H9 (cell line): ENCODE measurements around the gene EFHD2. TPM values are rescaled to one million over a fixed set of nuclear protein-coding genes. Genes with fewer than 3 reads are reported as not detected.

Source experiments
- DNase-seq: peaks from one replicate; pipeline ENCODE4 v3.0.0-alpha.2; 2017
- H2AFZ ChIP-seq: one replicate; pipeline ENCODE4 v1.6.1; 2013; ENCODE audit warnings: mild to moderate bottlenecking, low read length, control low read depth, moderate library complexity
- H2AK5ac ChIP-seq: 2 replicates; pipeline ENCODE4 v1.6.1; 2013; ENCODE audit warnings: low read length, control low read depth, mixed read lengths; ENCODE audit not compliant: insufficient read length
- H2BK120ac ChIP-seq: one replicate; pipeline ENCODE4 v1.6.1; 2013; ENCODE audit warnings: low read depth, mild to moderate bottlenecking, low read length, control low read depth, inconsistent platforms; ENCODE audit not compliant: poor library complexity, severe bottlenecking
- H2BK12ac ChIP-seq: 2 replicates; pipeline ENCODE4 v1.6.1; 2013; ENCODE audit warnings: low read length, control low read depth, mixed read lengths, low read depth; ENCODE audit not compliant: insufficient read length
- H2BK15ac ChIP-seq: 2 replicates; pipeline ENCODE4 v1.6.1; 2013; ENCODE audit warnings: low read depth, low read length, control low read depth
- H2BK20ac ChIP-seq: one replicate; pipeline ENCODE4 v1.6.1; 2013; ENCODE audit warnings: low read depth, mild to moderate bottlenecking, low read length, control low read depth, inconsistent platforms; ENCODE audit not compliant: poor library complexity, severe bottlenecking
- H2BK5ac ChIP-seq: 2 replicates; pipeline ENCODE4 v1.6.1; 2013; ENCODE audit warnings: low read length, control low read depth, mixed read lengths; ENCODE audit not compliant: insufficient read length
- H3K14ac ChIP-seq: 2 replicates; pipeline ENCODE4 v1.6.1; 2013; ENCODE audit warnings: low read length, control low read depth; ENCODE audit not compliant: insufficient read depth
- H3K18ac ChIP-seq: 2 replicates; pipeline ENCODE4 v1.6.1; 2013; ENCODE audit warnings: low read depth, mild to moderate bottlenecking, mixed read lengths, low read length, control low read depth; ENCODE audit not compliant: insufficient read length
- H3K23ac ChIP-seq: 2 replicates; pipeline ENCODE4 v1.6.1; 2013; ENCODE audit warnings: low read length, control low read depth, mixed read lengths, low read depth; ENCODE audit not compliant: insufficient read length
- H3K23me2 ChIP-seq: 2 replicates; pipeline ENCODE4 v1.6.1; 2013; ENCODE audit warnings: low read depth, mild to moderate bottlenecking, mixed read lengths, low read length, control low read depth; ENCODE audit not compliant: insufficient read length, poor library complexity, severe bottlenecking
- H3K27ac ChIP-seq: 2 replicates; pipeline ENCODE4 v1.5.1; 2013; ENCODE audit warnings: low read length, control low read depth, mixed read lengths, low read depth; ENCODE audit not compliant: insufficient read length
- H3K27me3 ChIP-seq: 2 replicates; pipeline ENCODE4 v1.6.1; 2013; ENCODE audit warnings: low read length, control low read depth, inconsistent platforms; ENCODE audit not compliant: insufficient read depth
- H3K4ac ChIP-seq: 2 replicates; pipeline ENCODE4 v1.6.1; 2013; ENCODE audit warnings: low read depth, mild to moderate bottlenecking, control low read depth, inconsistent platforms, low read length, moderate library complexity
- H3K4me1 ChIP-seq: 2 replicates; pipeline ENCODE4 v1.6.1; 2013; ENCODE audit warnings: low read length, control low read depth, inconsistent platforms; ENCODE audit not compliant: insufficient read depth
- H3K4me2 ChIP-seq: 2 replicates; pipeline ENCODE4 v1.6.1; 2013; ENCODE audit warnings: low read length, control low read depth, mixed read lengths; ENCODE audit not compliant: insufficient read length, insufficient read depth
- H3K56ac ChIP-seq: 2 replicates; pipeline ENCODE4 v1.6.1; 2013; ENCODE audit warnings: low read depth, mild to moderate bottlenecking, mixed read lengths, low read length, control low read depth; ENCODE audit not compliant: insufficient read length
- H3K79me1 ChIP-seq: 2 replicates; pipeline ENCODE4 v1.6.1; 2013; ENCODE audit warnings: low read depth, mild to moderate bottlenecking, moderate library complexity, low read length, control low read depth, inconsistent platforms; ENCODE audit not compliant: insufficient read depth, poor library complexity, severe bottlenecking
- H3K79me2 ChIP-seq: 2 replicates; pipeline ENCODE4 v1.6.1; 2013; ENCODE audit warnings: low read length, control low read depth, inconsistent platforms; ENCODE audit not compliant: insufficient read depth
- H3K9ac ChIP-seq: 2 replicates; pipeline ENCODE4 v1.6.1; 2013; ENCODE audit warnings: low read length, control low read depth, mixed read lengths; ENCODE audit not compliant: insufficient read length; ENCODE audit errors: extremely low read depth
- H3K9me3 ChIP-seq: one replicate; pipeline ENCODE4 v1.6.1; 2013; ENCODE audit warnings: low read depth, low read length, inconsistent platforms; ENCODE audit not compliant: control insufficient read depth
- H3T11ph ChIP-seq: one replicate; pipeline ENCODE4 v1.6.1; 2013; ENCODE audit warnings: mild to moderate bottlenecking, low read length, control low read depth, inconsistent platforms
- H4K20me1 ChIP-seq: one replicate; pipeline ENCODE4 v1.6.1; 2013; ENCODE audit not compliant: control insufficient read depth, insufficient read length, insufficient read depth
- H4K5ac ChIP-seq: 2 replicates; pipeline ENCODE4 v1.6.1; 2013; ENCODE audit warnings: low read depth, mild to moderate bottlenecking, mixed read lengths, low read length, control low read depth; ENCODE audit not compliant: insufficient read length
- H4K8ac ChIP-seq: replicated peaks from 2 replicates; pipeline ENCODE4 v1.6.1; 2013; ENCODE audit warnings: low read length, control low read depth, mixed read lengths, low read depth; ENCODE audit not compliant: insufficient read length
- H4K91ac ChIP-seq: 2 replicates; pipeline ENCODE4 v1.6.1; 2013; ENCODE audit warnings: low read depth, mild to moderate bottlenecking, moderate library complexity, mixed read lengths, low read length, control low read depth; ENCODE audit not compliant: insufficient read length
- H3K27ac Mint-ChIP-seq, 3 experiments: 2 replicates in 2 of 3; 3 replicates in 1 of 3; pipeline ENCODE4 v1.8.0; 2020 to 2021; ENCODE audit warnings: mixed read lengths in 3 of 3, mild to moderate bottlenecking in 1 of 3, moderate library complexity in 1 of 3
- H3K27me3 Mint-ChIP-seq: 2 replicates; pipeline ENCODE4 v1.8.0; 2021; ENCODE audit warnings: low read depth, mild to moderate bottlenecking, moderate library complexity, mixed read lengths
- H3K36me3 Mint-ChIP-seq, 3 experiments: 2 replicates in 2 of 3; 3 replicates in 1 of 3; pipeline ENCODE4 v1.8.0; 2020 to 2021; ENCODE audit warnings: low read depth in 3 of 3, mixed read lengths in 3 of 3; ENCODE audit not compliant: insufficient read depth in 1 of 3
- H3K4me1 Mint-ChIP-seq, 2 experiments: 2 replicates each; pipeline ENCODE4 v1.8.0; 2020; ENCODE audit warnings: mixed read lengths in 2 of 2
- H3K4me3 Mint-ChIP-seq, 2 experiments: 2 replicates in 1 of 2; 3 replicates in 1 of 2; pipeline ENCODE4 v1.8.0; 2020 to 2021; ENCODE audit warnings: mild to moderate bottlenecking in 2 of 2, mixed read lengths in 2 of 2, moderate library complexity in 1 of 2
- H3K9me3 Mint-ChIP-seq, 2 experiments: 2 replicates in 1 of 2; 3 replicates in 1 of 2; pipeline ENCODE4 v1.8.0; 2020; ENCODE audit warnings: mild to moderate bottlenecking in 2 of 2, mixed read lengths in 2 of 2, moderate library complexity in 1 of 2
- WGBS: extraction: QIAGEN DNeasy Blood & Tissue Kit; methylation state at CpG from one replicate; pipeline ENCODE4 v1.1.7; 2013; ENCODE audit warnings: missing lambda C conversion rate, low lambda C conversion rate, mixed read lengths; ENCODE audit not compliant: insufficient read length; ENCODE audit errors: extremely low coverage; 5-methylcytosine and 5-hydroxymethylcytosine counted together
- total RNA-seq: library from RNA; stranded (reverse); gene quantifications from 2 replicates; pipeline ENCODE4 v1.2.1, GENCODE V29; 2021
- TF ChIP-seq, protein P1 (sequence below): fragments of 200-600 bp; sonication (generic); conservative IDR thresholded peaks from 3 replicates; pipeline ENCODE4 v1.8.0; 2021; ENCODE audit warnings: antibody characterized with exemption, mild to moderate bottlenecking

Gene EFHD2
- total RNA-seq, 1 experiment from 2014 or later: 16.5 TPM

DNA sequence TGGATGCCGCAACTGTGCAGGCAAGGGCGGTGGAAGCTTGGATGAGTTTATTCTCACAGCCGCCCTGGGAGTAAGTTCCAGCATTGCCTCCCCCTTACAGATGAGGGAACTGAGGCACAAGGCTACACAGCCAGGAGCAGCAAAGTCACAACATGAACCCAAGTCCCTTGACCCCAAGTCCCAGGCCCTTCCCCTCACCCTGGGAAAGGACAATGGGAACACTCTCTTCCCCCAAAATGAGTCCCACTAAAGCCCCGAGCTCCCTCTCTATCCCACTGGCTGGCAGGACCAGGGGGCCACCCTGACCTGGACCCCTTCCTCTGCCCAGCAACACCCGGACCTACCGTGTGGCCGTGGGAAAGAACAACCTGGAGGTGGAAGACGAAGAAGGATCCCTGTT, 32.4 kb downstream of the EFHD2 start:
- Histone ChIP-seq H3K79me1 (no peaks in the 10 kb centered on the region), H2BK12ac (no peak overlapping the region), H2AFZ (no peak overlapping the region), H3K9ac (no peak overlapping the region), H3K79me2 (no peaks in the 10 kb centered on the region), H3K4me2 (no peak overlapping the region), H4K91ac (no peak overlapping the region), H3K27ac (no peak overlapping the region), H2BK15ac (no peak overlapping the region), H3K4me1 (no peaks in the 10 kb centered on the region), H3K56ac (no peak overlapping the region), H3K18ac (no peak overlapping the region), H4K8ac (no peak overlapping the region), H2AK5ac (no peak overlapping the region), H2BK120ac (no peak overlapping the region), H2BK5ac (no peak overlapping the region), H4K5ac (no peak overlapping the region), H3K23me2 (no peaks in the 10 kb centered on the region), H3K14ac (no peak overlapping the region; the same call in 1 of the 2 replicates), H4K20me1 (no peaks in the 10 kb centered on the region), H3K4ac (no peak overlapping the region), H2BK20ac (no peak overlapping the region), H3K9me3 (no peaks in the 10 kb centered on the region), H3K27me3 (no peaks in the 10 kb centered on the region), H3K23ac (no peak overlapping the region), H3T11ph (no peak overlapping the region)
- Mint-ChIP-seq H3K4me3 (no peak overlapping the region), H3K27ac (no peak overlapping the region; a peak in 2 of 7 replicates), H3K4me1 (no peaks in the 10 kb centered on the region), H3K36me3 (no peaks in the 10 kb centered on the region), H3K9me3 (no peaks in the 10 kb centered on the region; a peak in 1 of 5 replicates), H3K27me3 (peaks cover 4% of the 10 kb centered on the region)
- no CpG with 5 or more reads among the region's 8 CpGs for WGBS
- no peak for DNase-seq
- TF ChIP-seq, protein P1, sequence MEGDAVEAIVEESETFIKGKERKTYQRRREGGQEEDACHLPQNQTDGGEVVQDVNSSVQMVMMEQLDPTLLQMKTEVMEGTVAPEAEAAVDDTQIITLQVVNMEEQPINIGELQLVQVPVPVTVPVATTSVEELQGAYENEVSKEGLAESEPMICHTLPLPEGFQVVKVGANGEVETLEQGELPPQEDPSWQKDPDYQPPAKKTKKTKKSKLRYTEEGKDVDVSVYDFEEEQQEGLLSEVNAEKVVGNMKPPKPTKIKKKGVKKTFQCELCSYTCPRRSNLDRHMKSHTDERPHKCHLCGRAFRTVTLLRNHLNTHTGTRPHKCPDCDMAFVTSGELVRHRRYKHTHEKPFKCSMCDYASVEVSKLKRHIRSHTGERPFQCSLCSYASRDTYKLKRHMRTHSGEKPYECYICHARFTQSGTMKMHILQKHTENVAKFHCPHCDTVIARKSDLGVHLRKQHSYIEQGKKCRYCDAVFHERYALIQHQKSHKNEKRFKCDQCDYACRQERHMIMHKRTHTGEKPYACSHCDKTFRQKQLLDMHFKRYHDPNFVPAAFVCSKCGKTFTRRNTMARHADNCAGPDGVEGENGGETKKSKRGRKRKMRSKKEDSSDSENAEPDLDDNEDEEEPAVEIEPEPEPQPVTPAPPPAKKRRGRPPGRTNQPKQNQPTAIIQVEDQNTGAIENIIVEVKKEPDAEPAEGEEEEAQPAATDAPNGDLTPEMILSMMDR: no peak
